NCI-H2196 (cell line): ENCODE results near the gene CENPF.

ENCODE experiments used
- DNase-seq: peaks from one replicate; lab custom pipeline; 2025; ENCODE audit not compliant: unreplicated experiment; lab: John Stamatoyannopoulos, UW

Gene CENPF

GRCh38 chr1:214707306-214708087, 104.5 kb downstream of the CENPF start:
- DNase-seq: no peak

DNA sequence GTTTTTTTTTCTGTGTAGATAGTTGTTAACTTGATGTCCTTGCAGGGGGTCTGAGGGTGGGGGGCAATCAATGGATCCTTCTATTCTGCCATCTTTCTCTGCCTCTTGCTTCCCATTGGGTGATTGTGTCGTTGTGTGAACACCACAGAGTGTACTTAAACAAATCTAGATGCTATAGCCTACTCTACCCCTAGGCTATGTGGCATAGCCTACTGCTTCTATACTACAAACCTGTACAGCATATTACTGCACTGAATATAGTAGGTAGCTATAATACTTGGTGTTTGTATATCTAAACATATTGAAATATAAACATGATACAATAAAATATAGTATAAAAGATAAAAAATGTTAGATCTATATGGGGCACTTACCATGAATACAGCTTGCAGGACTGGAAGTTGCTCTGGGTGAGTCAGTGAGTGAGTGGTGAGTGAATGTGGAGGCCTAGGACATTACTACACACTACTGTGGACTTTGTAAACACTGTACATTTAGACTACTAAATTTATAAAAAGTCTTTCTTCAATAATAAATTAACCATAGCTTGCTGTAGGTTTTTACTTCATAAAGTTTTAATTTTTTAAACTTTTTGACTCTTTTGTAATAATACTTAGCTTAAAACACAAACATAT, 105.4 kb downstream of the CENPF start:
- no peak for DNase-seq

DNA sequence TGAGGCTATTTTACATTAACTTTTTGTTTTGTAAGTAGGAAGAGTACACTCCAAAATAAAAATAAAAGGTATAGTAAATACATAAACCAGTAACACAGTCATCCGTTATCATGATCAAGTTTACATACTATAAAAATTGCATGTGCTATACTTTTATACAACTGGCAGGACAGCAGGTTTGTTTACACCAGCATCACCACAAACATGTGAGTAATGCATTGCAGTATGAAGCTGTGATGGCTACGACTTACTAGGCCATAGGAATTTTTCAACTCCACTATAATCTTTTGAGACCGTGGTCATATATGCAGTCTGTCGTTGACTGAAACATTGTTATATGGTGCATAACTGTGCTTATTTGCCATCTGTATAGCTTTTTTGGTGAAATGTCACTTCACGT, 106.2 kb downstream of the CENPF start:
- no peak for DNase-seq

GRCh38 chr1:214712737-214713136, 109.7 kb downstream of the CENPF start:
- DNase-seq: no peak
